Activated CD4-positive, alpha-beta T cell treated with anti-CD3 and anti-CD28 coated beads, Interleukin-2, amount 50 U/mL, for 24 hours (primary cell): ENCODE measurements around the gene TMEM272.

ENCODE experiments used
- DNase-seq, 2 donors: peaks; one replicate each; pipeline ENCODE4 v3.0.0-alpha.2; 2020; ENCODE audit warnings: low read depth in 1 of 2, low spot score in 1 of 2

The TMEM272 gene

DNA sequence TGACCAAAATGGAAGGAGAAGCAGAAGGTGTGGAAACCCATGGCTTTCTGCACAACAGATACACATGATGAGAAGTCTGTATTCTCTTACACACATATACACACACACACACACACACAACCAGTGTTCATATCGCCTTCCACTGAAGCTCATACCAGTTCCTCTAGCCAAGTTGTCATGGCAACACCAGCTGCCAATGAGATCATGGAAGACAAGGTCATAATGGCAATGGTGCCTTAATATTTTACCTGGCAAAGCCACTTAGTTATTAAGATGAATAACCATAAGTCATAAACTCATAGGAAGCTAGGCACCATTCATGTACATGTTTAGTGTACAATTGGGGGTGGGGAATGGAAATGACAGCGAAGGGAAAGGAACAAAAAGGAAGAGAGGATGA lies 38.4 kb downstream of the TMEM272 start:
- no peak for DNase-seq

DNA sequence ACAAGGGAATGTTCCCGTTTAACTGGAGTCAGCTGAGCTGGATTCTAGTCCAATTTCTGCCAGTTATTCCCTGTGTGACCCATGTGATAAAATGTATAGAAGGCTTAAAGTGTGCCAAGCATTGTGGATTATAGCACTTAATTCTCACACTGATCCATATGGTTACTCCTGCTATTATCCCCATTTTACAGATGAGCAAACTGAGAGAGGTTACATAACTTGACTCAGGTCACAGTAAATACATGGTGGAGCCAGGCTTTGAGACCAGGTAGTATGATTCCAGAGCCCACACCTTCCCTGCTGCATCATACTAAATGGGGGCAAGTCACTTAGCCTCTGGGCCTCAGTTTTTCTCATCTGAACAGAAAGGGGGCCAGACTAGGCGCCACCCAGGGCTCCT lies 39.1 kb downstream of the TMEM272 start:
- DNase-seq = no peak

DNA sequence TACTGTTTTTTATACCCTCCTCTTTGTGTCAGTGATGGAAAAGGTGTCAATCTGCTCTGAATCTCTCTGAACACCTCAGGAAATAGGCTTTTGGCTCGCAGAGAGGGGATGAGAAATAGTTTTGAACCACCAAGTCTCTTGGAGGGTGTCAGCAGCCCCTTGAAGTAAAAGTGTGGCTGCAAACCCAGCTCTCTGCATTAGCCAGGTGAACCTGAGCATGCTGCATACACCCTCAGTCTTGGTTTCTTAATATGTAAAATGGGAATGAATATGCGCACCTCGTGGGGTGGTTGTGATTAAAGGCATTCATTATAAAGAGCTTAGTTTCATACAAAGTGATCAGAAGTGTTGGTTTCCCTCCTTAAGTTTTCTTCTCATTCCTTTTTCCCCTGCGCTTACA lies 39.7 kb downstream of the TMEM272 start:
- DNase-seq = no peak

DNA sequence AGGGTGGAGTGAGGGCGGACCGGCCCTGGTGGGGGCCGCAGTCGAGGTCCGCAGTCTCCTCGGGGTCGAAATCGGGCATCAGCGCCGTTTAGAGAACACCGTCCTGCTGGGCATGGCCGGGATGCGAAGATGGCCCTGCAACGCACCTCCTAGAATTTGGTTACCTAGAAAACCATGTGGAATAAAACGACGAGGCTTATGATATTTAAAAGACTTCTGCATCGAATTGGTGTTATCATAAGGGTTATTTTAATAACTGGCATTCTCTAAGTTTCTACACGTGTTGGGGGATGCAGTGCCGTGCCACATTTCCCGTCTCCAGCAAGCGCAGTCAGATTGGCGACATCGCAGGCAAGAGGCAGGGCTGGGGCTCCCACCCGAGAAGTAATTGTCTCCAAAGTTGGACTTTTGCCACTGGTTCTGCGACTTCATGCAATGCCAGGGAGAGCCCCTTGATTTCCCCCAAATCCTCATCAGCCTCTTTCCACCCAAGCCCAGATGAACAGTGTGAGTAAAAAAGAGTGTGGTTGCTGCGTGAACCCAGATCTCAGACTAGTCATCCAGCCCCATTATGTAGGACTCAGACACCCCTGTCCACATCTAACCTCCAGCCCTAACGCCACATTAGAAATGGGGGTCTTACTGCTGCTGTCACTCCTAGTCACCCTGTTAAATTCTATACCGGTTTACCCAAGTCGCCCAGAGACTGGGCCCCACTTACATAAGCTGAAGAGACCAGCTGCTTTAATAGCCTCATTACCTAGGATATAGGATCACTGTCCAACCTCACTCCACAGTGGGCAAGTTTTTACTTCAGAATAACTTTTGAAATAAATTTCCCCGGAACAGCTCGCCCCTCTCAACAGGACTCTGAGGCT lies 40.4 kb downstream of the TMEM272 start:
- no peak for DNase-seq

DNA sequence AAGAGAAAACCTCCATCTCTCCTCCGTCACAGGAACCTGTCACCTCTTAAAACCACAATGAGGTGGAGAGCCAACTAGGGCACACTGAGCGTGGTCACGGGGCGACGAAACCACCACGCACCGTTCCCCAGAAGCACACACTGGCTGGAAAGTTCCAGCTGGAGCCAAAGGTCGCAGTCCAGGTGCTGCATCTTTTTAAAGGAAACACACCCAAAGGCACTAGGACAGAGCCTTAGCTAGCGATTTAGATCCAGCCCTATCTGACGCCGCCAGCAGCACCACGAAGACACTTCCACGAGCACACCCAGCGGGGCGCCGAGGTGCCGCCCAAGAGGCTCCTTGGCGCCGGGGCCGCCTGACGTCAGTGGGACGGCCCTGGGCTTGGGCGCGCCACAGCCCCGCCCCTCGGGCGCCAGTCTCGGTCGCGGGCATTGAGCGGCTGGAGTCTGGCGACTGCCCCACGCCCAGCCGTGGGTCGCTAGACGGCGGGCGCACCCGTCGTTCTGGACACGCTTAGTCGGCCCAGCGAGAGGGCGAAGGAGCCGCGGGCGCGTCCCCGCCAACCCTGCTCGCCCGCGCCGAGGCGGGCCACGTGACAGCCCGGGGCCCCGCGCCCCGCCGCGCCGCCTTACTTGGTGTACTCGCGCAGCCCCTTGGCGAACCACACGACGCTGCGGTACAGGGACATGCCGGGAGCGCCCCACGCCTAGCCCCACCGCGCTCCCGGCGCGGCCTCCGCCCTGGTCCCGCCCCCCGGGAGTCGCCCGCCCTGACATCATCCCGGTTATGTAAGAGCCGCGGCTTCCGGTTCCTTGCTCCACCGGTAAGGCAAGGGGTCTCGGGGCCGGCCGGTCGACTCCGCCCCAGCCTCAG lies 41.3 kb downstream of the TMEM272 start, which contains the start of gene DHRS12:
TSS of gene DHRS12 (minus strand) at position 742 of the 873 bp plus-strand sequence. CDS start 4,504 bp downstream, outside the sequence.
- peak; percentile 68 to 75 for DNase-seq

DNA sequence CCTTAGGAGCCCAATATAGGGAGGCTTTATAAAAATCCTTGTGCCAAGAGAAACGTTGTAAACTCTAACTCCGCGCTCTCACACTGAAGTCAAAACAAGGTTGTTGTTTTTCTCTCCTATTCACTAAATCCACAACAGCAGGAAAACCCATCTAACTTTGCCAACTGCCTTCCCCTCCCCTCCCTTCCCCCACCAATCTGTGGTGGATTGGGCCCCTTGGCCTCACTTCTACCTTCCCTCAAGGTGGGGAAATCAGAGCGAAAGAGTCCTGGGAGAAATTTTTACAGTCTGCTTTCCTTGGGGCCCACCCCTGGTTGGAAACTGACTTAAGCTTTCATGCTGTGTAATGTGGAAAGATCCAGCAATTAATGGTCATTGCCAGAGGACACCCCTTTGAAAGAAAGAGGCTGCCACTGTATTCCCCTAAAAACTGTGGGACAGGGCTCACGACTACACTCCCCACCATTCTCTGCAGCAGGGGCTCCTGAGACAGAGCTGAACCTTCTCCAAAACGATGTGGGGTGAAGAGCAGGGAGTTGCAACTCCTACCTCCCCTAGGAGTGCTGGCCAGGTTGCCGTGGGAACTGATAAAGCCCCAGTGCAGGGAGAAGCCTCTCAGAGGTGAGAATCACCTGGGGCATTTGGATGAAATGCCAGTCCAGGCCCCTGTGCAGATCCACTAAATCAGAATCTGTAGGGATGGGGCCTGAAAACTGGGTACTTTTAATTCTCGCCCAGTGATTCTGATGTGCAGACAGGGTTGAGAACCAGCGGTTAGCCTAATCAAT lies 42.2 kb downstream of the TMEM272 start:
- no peak for DNase-seq

DNA sequence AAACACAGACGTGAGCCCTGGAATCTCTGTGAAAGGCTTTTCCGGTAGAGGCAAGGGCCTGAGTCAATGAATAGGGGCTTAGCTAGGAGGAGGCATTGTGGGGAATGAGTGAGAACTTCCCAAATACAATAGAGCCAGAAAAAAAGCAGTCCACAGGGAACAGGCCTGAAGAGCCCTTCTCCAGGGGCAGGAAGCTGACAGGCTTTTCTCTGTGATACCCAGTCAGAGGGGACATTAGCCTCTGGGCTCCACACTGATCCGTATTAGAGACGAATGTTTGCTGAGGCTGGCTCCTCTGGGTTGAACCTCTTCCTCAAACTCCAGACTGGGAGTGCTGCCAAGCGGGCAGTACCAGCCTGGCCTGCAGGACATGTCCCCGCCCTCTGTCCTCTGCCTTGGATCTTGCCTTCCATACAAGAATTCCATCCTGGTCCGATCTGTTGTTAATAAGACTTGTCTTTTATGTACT lies 43.3 kb downstream of the TMEM272 start:
- DNase-seq = no peak

DNA sequence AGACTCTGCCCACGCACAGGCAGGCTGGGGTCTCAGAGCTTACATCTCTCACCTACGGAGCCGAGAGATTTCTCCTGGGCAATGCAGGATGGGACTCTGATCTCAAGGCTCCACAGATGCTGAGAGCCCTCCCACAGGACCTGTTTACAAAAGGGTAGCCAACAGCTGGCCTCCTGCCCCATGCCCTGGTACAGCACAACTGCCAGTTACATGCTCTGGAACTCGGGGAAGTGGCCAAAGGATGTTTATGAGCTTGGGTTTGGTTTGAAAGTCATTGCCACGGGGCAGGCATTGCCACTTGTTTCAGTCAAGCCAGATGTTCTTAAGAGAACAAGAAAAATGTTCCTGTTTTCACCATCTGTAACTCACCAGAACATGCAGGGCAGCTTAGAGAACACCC lies 44.5 kb downstream of the TMEM272 start:
- no peak for DNase-seq

DNA sequence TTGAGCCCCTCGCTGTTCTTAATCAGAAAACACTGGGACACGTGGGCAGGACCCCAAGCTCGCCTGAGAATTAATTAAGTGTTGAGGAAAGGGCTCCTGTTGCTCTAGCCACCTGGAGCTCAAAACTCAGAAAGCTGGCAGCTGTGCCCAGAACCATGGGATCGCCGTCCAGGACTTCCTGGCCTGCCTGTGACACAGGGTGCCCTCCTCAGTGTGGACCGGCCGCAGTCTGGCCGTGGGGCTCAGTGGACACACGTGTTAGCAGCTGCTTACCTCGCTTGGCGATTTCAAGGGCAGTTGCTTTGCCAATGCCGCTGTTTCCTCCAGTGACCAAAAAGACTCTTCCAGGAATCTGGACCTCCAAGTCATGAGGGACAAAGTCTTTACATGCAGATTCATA lies 45.7 kb downstream of the TMEM272 start:
- DNase-seq = no peak

DNA sequence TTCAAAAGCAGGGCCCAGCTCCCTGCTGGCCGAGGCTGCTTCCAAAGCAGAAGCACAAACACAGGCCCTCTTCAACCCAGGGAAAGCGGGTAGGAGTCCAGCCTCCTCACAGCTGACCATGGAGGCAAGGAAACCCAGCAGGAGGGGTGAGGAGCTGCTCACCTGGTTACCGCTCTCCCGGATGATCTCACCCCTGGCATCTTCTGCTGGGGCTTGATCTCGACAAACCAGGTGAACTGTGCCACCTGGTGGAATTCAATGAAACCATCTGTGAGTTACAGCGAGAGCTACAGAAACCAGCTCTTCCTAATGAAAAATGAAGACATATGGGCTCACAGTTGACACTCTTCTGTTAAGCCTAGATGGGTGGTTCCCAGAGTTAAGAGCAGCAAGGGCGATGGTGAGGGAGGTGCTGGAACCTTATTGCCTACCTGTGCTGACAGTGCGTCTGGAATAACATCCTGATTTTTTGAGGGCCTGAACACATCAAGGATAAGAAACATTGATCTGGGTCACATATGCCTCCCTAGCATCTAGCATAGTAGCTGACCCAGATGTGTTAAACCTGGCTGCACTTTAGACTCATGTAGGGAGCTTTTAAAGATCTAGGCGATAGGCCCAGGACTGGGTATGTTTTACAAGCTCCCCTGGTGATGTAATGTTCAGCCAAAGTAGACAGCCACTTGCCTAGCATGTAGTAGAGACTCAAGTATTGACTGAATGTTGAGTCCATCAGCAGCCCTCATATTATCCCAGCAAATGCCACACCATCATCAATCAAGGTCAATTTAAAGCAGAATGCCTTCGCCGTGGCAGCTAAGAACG lies 47.1 kb downstream of the TMEM272 start:
- peak in 1 of 2 donors; percentile 64 for DNase-seq

DNA sequence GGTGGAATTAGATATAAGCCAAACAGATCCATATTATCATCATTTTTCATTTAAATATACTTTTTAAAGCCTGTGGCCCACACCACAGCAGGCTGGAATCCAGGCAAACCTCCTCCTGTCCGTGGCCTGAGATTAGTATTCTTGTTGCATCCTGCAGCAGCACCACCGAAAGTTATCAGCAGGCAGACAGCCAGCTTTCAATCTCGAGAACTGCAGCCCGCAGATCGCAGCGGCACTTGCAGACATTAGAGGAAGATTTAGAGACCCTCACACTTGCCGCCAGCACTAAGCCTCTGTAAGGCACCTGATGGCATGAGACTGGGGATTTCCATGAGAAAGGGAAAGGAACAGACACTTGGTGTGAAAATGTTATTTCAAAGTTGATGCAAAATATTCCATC lies 48.4 kb downstream of the TMEM272 start:
- no peak for DNase-seq

DNA sequence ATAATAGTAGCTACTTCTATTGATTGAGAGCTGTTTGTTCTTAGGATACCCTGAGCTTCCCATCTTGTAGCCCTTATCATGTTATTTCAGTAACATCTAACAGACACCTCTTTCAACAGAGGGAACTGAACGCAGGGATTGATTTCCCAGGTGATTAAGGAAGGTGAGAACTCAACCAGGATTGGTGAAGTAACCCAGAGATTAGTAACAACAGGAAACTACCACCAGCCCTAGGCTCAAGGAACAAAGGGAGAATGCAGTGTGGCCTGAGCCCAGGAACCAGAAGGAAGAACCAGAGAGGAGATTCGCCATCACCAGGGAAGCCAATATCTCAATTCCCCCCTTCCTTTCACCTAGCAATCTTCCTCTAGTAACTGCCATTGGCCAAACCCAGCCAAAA lies 49.6 kb downstream of the TMEM272 start:
- DNase-seq = no peak

DNA sequence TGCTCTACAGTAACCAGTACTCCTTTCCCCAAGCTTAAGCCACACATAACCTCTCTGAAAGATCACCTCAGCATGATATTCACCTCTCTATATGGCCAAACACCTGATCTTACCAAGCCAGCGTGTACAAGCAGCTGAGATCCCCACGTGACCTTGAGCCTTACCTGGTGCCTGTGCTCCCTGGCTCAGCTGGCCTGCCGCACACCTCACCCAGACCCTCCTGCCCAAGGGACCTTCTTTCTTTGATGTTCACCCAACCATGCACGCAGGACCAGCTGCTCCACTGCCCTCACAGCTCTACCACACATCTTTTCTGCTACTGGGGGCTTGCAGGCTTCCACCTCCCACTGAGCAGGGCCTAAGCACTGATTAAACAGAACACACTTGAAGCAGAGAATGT lies 50.0 kb downstream of the TMEM272 start:
- DNase-seq = no peak

DNA sequence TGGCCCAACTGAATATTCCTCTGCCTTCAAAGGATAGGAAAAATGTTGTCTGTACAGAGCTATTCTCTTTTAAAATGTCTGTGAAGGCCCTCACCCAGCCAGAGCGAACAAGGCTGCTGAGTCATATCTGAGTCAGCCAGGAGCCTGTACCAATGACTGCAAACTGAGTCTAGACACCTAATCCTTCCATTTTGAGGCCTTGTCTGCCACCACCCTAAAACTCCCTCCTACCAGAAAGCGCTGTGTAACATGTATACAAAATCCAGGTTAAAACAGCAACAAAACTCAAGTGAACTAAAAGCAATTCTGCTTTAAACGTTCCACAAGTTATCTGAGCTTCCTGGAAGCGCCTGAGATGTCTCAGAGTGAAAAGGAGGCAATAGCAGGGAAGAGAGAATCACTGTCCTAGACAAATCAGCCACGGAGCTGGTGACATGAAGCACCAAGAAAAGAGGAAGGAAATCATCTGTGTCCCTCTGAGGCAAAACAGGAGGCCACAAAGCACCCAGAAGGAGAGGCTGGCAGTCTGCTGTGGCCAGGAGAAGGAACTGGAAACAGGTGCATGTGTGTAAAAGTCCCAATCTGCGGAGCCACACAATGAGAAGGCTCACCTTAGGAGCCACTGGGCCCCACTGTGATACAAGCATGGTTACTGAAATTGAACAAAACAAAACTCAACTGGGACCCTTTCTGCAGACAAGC lies 51.3 kb downstream of the TMEM272 start:
- peak in 1 of 2 donors; percentile 72 for DNase-seq

DNA sequence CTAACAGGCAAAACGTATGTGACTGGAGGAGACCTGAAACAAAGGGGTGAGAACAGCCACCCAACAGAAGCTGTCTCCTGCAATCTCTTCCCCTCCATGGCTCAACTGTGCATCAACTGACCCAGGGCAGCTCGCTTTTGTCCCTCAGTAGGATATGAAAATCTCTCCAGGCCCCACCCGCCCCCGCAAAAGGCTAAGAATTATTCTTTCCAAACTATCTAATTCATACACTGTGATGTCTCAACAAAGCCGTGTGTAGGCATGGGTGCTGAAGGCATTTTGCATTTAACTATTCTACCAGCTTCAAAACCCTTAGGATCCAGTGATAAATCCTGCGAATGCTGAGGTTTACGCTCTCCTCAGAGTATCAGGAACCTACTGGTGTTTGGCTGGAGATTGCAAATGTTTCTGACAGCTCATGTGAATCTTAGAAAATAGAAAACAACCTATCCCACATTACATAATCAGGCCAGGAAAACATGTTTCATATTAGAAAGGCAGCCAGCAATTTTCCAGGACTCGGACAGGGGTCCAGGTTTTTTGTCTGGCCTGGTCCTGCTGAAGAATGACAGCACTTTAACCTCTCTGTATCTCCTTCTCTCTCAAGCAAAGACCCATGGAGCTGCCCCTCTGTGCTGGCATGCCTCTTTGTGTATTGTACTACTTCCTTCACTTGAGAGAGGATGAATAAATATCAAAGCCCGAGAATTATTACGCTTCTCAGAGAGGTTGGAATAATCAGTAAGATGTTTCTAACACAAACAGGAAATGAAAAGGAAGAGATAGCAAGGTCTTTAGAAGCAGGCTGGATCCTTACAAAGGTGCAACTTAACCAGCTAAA lies 58.3 kb downstream of the TMEM272 start:
- DNase-seq = no peak

DNA sequence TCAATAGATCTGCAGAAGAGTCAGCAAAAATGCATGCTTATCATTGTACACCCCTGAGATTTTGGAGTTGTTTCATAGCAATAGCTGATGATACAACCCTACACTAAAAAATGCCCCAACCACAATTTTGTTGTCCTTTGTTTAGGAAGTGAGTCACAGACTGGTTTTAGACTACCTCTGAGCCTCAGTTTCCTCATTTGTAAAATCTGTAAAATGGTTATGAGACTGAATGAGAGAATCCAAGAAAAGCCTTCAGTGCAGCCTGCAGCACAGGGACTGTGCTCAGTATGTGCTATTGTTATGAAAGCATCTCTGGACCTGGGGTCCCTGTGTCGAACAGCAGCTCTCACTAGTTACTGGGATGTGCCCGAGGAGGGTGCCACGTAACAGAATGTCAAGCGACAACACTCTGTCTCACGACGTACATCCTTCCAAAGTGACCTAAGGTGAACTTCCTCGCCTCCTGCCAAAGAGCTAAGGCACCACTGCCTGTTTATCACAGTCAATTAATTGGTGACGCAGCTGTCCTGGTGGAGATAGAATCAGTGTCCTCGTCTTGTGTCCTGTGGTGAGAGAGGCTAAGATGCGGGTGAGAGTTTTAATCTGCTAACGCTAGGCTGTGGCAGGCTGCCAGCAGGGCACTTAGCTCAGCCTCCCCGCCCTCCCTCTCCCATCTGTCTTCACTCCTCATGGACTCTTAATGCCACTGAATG lies 59.1 kb downstream of the TMEM272 start:
- no peak for DNase-seq

DNA sequence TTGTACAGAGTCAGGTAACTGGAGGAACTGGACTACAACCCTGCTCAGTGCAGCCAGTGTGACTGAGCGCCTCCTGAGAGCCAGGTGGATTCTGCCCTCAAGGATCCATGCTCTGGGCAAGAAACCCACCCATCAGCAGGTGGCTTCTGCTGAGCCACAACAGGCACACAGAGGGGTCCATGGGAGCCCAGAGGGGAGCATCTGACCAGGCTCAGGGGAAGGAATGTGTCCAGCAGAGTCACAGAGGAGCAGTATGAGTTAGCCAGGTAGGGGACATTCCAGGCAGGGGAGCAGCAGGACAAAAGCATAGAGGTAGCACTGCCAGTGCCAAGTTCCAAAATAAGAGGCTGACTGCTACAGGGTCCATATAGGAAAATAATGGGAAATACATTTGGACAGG lies 60.9 kb downstream of the TMEM272 start:
- DNase-seq = no peak

DNA sequence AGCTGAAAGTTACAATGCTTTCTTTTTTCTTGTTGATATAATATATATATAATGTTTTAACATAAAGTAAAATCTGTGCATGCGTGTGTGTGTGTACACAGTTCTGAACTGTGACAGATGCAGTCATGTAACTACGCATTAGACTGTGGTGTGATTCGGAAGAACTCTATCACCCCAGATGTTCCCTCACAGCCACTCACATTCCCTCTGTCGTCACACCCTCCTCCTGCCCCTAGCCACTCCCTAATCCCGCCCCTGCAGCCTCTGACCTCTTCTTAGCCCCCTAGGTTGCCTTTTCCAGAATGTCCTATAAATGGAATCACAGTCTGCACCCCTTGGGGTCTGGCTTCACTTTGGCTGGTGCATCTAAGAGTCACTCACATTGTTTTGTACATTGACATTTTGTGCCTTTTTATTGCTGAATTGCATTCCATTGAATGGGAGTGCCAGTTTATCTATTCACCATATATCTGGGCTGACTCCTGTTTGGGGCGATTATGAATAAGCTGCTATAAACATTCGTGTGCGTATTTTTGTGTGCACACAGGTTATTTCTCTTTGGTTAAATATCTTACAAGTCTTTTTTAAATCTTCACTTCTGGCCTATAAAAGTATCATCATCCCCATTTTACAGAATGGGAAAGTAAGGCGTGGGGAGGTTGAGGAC lies 61.4 kb downstream of the TMEM272 start:
- DNase-seq = no peak
